GM18498 (cell line): ENCODE results near the gene OR52H1.
"Not testable (repeated sequence)": the region's sequence is repeated elsewhere in the genome, so short reads cannot be mapped to it uniquely, and the experiment has no call there.

ENCODE experiments used
- ATAC-seq: cut with Tn5 transposase; IDR thresholded peaks from one replicate; pipeline ENCODE4 v1.9.1; 2021; ENCODE audit warnings: mild to moderate bottlenecking, moderate library complexity; ENCODE audit not compliant: unreplicated experiment

Gene OR52H1

DNA sequence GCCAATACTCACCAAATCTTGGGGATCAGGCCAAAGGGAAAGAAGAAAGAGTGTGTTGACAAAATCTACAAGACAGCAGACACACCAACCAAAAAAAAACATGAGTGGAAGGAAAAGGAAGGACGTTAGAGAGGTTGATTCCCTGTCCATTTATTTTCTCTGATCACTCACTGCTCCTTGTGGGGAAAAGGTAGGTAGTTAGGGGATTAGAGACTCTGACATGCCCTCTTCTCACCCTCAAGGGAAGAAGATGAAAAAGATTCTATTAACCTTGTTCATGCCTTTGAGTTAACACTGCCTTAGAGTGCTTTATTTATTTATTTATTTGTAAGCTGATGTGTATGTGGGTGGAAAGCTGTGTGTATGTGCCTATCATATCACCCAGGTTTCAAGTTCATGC is at the start of gene OR52H1:
Gene OR52H1 (minus strand): TSS at position 101 of the 400 bp plus-strand sequence. CDS start 3,035 bp downstream, outside the sequence.
- no peak for ATAC-seq

DNA sequence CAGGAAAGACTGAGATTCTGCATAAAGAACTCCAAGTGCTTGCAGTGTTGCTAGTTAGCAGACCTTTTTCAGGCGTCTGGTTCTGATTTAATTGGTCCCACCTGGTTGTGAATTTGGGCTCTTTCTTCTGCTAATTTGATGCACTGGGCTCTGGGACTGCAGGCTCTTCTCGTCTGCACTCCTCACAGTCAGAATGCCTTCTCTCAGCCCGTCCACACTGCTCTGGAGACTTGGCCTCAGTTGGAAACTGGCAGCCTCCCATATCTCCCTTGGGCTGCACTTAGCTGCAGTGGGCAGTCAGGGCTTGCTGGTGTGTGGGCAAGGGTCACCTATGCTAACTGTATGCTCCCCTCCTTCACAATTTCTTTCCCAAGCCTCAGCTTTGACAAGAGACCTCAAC is 49.6 kb upstream of the OR52H1 start:
- ATAC-seq: no peak

DNA sequence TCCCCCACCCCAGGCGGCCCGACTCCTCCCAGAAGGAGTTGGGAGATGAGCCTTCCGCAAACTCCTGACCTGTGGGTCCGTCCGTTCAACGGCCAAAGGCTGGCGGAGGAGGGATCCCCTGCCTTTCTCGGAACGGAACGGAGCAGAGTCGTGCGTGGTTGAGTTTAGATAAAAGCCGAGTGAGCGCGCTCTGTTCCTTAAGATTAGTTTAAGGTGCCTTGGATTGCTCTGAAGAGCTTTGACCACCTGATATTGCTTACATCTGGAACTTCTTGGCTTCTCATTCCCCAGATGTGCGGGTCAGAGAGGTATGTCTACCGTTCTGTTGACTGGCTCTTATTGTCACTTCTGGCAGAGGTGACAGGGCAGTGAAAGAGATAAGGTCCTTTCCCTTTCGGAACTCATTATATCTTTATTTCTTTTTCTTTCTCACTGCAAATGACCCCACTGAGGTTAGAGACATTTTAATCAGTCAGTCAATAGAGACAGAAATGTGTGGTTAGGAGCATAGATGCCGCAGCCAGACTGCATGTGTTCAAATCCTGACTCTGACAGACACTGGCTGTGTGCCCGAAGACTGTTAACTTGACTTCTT is 48.4 kb upstream of the OR52H1 start, which contains the start of gene TRIM6:
Gene TRIM6 (plus strand): TSS at position 31 of the 595 bp plus-strand sequence. CDS start 261 bp downstream, at position 292.
- ATAC-seq: peak; percentile 51

DNA sequence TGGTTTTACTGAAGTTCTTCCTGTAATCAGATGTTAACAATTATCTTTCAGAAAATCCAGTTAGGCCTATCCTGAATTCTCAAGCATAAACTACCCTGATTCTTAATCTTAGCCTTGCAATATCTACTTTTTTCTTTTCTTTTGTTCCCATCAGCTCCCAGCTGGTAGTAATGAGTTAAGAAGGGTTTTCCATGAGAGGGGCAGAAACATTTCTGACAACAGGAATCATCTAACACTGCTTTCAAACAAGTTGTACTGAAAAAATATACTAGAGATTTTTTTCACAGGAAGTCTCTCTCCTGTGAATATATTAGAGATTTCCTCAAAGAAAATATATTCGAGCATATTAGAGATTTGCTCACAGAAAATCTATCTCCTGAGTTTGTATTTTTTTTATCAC is 44.8 kb upstream of the OR52H1 start:
- no peak for ATAC-seq

DNA sequence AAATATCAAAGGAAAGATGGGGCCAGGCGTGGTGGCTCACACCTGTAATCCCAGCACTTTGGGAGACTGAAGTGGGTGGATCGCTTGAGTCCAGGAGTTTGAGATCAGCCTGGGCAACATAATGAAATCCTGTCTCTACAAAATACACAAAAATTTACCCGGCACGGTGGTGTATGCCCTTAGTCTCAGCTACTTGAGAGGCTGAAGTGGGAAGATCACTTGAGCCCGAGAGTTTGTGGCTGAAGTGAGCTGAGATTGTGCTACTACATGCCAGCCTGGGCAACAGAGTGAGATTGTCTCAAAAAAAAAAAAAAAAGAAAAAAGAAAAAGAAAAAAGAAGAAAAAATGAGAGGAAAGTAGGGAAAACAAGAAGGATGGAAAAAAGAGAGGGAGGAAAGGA is 44.3 kb upstream of the OR52H1 start:
- ATAC-seq: no peak

DNA sequence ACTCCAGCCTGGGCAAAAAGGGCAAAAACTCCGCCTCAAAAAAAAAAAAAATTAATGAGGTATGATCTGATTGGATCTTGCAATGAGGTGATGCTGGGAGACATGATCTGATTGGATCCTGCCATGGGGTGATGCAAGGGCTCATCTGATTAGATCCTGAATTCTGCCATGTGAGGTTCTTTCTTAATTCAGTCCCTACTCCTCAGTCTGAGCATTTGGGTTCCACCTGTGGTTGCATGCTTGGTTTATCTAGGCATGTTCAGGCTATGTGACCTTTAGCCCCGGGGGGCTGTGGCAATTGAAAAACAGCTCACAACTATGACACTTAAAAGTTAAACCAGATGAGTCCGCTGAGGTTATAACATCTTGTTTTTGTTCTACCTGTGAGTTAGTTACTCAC is 43.3 kb upstream of the OR52H1 start:
- no peak for ATAC-seq

DNA sequence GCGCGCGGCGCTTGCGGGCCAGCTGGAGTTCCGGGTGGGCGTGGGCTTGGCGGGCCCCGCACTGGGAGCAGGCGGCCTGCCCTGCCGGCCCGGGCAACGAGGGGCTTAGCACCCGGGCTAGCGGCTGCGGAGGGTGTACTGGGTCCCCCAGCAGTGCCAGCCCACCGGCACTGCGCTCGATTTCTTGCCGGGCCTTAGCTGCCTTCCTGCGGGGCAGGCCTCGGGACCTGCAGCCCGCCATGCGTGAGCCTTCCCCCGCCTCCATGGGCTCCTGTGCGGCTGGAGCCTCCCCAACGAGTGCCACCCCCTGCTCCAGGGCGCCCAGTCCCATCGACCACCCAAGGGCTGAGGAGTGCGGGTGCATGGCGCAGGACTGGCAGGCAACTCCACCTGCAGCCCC is 41.6 kb upstream of the OR52H1 start:
- not testable (repeated sequence) for ATAC-seq

DNA sequence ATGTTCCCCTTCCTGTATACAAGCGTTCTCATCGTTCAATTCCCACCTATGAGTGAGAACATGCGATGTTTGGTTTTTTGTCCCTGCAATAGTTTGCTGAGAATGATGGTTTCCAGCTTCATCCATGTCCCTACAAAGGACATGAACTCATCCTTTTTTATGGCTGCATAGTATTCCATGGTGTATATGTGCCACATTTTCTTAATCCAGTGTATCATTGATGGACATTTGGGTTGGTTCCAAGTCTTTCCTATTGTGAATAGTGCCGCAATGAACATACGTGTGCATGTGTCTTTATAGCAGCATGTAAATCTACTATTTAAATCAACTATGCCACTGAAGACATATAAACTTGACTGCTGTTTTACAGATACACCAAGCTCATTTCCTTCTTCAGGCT is 36.1 kb upstream of the OR52H1 start:
- not testable (repeated sequence) for ATAC-seq

DNA sequence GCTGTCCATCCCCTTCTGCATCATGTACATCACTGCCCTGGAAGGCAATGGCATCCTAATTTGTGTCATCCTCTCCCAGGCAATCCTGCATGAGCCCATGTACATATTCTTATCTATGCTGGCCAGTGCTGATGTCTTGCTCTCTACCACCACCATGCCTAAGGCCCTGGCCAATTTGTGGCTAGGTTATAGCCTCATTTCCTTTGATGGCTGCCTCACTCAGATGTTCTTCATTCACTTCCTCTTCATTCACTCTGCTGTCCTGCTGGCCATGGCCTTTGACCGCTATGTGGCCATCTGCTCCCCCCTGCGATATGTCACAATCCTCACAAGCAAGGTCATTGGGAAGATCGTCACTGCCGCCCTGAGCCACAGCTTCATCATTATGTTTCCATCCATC is 32.7 kb upstream of the OR52H1 start:
- ATAC-seq: no peak

DNA sequence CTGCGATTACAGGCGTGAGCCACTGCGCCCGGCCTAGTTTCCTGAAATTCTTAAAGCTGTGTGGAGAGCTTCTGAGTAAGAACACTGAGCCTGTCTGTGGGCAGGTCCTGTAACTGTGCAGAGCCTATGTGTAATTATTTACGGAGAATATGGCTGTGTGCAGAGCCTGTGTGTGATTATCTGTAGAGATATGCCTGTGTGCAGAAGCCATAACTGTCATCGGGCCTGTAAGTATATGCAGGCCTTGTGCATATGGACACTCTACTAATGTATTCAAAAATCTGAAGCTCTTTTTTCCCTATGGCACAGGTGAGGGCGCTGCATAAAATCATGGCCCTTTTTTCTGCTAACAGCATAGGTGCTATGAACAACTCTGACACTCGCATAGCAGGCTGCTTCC is 32.2 kb upstream of the OR52H1 start, which contains the start of gene OR52B6:
Gene OR52B6 (plus strand): TSS at position 301 of the 400 bp plus-strand sequence. CDS start 0 bp downstream, at position 301.
- ATAC-seq: no peak

DNA sequence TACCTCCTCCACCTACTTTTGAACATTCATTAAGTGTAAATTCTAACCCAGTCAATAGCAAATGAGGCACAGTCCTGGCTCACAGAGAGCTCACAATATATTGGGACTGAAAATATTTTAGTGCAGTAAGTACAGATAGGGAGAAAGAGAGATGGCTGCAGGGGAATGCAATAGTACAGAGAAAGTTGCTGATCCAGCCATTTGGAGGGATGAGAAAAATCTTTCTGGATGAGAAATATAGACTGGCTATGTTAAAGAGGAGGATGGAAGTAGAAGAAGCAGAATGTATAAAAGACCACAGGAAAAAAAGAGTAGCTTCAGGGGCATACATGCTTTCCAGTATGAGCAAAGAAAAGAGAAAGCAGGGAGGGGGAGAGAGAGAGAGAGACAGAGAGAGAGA is 28.8 kb upstream of the OR52H1 start:
- ATAC-seq: no peak

DNA sequence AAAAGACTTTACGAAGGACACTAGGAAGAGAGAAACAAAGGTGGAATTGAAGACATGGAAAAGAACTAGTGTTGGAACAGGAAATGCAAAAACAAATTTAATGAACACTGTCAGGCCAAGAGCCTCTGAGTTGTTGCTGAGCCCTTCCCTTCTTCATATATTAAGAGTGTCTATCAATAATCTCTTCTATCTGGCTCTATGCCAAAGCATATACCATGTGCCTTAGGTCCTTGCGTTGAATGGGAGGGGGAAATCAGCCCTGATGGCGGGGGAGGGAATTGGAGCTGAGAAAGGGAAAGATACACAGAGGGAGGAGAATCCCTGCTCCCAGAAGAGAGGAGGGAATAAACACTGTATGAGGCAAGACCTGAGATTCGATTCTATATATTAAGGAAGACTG is 26.8 kb upstream of the OR52H1 start:
- ATAC-seq: no peak

DNA sequence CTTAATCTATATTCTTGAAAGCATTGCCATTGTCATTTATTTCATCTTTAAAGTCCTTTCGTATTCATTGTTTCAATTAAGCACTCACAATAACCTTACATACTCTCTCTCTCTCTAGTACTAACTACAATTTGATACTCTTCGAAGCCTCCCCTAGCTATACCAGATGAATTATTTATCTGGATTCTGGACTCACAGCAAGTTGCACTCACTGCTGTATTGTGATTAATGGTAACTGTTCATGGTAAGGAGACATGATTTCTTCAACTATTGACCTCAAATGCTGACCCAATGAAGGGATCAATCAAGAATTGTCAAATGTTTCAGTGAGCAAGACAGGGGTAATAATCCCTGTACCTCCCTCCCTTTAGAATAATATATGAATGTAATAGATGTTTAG is 26.3 kb upstream of the OR52H1 start:
- ATAC-seq: no peak

DNA sequence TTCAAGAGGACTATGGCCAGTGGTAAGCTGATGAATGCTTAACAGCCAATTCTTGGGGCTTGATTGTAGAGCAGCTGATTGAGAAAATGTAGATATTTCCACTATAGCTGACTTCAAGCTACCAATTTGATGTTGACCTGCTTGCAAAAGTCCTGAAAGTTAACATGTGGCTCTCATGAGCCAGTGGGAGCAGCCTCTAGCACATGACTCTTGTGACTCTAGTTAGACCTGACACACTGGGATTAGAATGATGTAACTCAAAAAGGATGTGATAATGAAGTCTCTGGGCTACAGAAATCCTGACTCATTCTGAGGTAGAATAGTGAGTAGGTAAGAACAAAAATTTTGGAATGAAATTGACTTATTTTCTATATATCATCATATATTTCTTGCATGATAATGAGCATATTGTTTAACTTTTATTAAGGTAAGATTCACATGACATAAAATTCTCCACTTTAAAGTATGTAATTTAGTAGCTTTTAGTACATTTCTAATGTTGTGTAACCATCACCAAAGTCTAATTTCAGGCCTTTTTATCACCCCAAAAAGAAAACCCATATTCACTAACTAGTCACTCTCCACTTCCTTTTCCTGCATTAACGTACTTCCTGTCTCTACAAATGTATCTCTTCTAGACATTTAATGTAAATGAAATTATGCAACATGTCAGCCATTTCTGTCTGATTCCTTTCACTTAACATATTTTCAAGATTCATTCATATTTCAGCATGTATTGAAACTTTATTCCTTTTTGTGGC is 16.1 kb upstream of the OR52H1 start:
- ATAC-seq: no peak

DNA sequence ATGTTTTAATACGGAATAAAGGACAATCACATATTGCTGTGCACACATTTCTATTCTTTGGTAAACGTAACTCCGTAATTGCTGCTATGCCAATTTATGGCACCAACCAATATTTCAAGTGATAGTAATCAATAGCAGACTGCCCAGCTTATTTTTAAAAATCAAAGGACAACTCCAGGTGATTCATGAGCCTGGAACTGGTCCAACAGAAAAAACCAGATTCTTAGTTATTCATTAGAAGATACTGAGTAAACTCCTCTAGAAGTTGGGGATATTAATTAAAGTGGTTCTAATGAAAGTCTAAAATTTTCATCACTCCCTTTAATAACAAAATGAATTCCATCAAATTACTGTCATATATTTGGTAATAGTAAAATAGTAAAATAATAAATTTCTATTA is 9.4 kb upstream of the OR52H1 start:
- ATAC-seq: no peak

DNA sequence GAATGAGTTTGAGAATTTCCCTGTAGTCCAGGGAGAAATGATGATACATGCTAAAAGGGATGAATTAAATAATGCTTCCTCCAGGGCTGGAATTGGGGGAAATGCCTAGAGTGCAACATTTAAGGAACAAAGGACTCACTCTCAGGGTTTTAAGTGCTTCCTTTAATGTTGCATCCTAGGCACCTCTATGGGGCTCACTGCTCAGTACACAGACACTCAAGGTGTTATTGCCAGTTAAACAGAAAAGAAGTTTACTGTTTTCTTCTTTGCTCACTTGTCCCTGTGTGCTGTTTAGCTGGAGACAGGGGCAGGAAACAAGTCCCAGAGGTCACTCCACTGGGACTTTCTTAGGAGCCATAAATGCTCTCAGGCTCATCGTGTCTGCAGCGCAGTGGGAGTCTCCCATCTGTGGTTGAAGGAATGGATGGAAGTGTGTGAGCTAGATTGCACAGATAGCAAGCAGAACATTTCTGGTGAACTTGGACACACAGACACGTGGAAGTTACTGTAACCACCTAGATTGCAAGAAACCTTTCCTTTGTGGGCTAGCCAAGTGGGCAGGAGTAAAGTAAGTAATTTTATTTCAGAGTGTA is 8.4 kb upstream of the OR52H1 start:
- ATAC-seq: no peak

DNA sequence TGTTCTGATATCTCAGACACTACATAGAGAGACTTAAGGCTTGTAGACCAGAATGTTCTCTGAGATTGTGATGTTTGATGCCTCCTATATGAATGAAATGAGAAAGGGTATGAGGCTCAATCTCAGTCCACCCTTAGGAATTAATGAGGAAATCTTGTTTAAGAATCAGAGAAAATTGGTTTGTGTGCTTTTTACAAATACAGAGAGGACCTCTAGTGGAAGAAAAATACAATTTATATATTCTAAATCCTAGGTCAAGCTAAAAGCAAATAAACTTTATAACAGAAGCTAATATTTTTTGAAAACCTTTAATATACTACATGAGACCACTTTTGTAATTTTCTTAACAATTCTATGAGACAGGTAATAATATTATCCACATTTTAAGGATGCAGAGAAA is 5.0 kb upstream of the OR52H1 start:
- ATAC-seq: no peak

DNA sequence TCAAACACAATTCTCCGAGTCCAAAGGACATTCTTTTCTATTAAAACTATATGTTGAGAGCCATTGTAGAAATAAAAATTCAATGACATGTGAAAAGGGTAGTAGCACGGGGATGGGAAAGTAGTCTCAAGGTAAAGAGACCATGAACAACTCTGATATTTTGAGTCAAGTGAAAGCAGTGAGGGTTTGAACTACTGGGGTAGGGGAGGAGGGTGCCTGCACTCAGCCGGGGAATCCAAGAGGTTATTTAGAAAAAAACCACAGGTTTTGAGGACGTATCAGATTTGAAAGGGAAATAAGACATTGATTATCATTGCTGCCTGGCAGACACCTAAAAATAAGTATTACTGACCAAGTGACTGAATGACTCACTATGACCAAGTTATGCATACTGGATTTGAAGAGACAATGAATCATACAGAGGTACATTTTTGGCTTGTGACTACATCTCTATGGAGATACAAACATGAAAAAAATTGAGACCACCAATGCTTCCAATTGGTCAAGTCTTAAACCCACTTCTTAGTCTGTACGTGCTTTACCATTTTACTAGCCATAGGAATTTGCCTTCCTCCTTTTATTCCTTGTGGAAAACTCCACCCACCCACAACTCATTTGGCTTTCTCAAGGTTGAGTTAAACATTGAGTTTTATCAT is 2.2 kb upstream of the OR52H1 start:
- ATAC-seq: peak; percentile 46

DNA sequence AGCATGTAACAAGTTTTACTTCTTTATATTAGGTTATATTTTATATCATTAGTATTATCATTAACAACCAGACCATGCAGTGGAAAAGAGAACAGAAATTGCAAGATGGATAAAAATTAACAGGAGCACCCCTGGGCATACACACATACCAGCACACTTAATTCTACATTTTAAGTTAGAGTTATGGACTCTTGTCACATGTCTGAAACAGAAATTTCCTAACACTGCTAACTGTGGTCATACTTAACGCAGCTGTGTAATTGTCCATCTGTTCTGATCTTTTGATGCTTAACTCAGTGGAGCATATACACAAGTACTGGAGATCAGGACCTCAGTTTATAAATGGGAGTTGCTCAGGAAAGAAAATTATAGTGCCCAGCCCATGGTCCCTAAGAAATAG is 358 bp downstream of the OR52H1 start:
- ATAC-seq: no peak

DNA sequence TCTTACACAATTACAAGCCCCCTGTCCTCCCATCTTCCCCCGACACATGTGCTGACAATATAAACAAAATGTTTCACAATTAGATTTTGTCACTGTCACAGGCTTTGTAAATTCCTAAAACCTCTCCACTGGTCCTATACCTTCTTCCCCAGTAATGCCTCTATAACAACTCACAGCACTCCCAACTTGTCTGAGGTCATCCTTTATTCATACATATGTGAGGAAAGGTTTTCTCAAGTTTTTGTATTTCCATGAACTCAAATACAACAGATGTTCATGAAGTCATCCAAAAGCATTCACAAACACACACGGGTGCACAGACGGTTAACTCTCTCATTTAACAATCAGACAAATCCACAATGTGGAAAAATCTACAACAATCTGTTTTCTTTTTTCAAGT is 1.9 kb downstream of the OR52H1 start:
- ATAC-seq: no peak

DNA sequence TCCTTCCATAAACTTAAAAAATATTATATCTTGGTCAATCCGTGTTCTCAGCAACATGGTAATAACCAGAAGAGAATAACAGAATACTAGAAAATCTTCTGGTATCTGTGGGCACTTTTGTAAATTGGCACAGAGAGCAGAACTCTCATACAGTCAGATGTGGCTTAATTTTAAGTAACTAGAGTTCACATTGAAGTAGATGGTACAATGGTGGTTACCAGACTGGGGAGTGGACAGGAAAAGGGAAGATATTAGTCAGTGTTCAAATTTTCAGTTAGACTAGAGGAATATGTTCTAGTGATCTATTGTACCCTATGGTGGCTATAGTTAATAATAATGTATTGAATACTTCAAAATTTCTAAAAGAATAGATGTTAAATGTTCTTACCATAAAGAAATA is 6.9 kb downstream of the OR52H1 start:
- no peak for ATAC-seq

DNA sequence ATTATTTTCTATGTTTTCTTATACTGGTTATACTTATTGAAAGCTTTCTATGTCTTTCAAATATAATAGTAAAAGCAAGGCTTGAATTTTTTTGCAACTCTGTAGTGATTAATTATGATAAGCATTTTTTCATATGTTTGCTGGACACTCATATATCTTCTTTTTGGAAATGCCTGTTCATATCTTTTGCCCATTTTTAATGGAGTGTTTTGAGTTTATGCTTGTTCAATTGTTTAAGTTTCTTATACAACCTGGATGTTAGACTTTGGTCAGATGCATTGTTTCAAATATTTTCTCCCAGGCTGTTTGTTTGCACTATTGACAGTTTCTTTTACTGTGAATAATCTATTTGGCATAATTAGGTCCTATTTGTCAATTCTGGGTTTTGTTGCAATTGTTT is 11.9 kb downstream of the OR52H1 start:
- ATAC-seq: no peak
